Mesothelial cell of epicardium (in vitro differentiated cells): ENCODE measurements around the gene ACOT6. TPM values are rescaled to one million over a fixed set of nuclear protein-coding genes. Genes with fewer than 3 reads are reported as not detected.

Experiments used
- DNase-seq, 2 experiments: peaks; one replicate each; pipeline ENCODE4 v3.0.0; 2021; ENCODE audit warnings: low spot score in 2 of 2; ENCODE audit not compliant: unreplicated experiment in 2 of 2
- H3K27ac Mint-ChIP-seq: 2 replicates; pipeline ENCODE4 v1.8.0; 2021; ENCODE audit warnings: mixed read lengths
- H3K27me3 Mint-ChIP-seq: 2 replicates; pipeline ENCODE4 v1.8.0; 2021; ENCODE audit warnings: low read depth, mixed read lengths
- H3K36me3 Mint-ChIP-seq: 2 replicates; pipeline ENCODE4 v1.8.0; 2021; ENCODE audit warnings: mixed read lengths
- H3K4me1 Mint-ChIP-seq: 2 replicates; pipeline ENCODE4 v1.8.0; 2021; ENCODE audit warnings: mixed read lengths
- H3K4me3 Mint-ChIP-seq: 2 replicates; pipeline ENCODE4 v1.8.0; 2021; ENCODE audit warnings: mild to moderate bottlenecking, moderate library complexity, mixed read lengths
- H3K9me3 Mint-ChIP-seq: 2 replicates; pipeline ENCODE4 v1.8.0; 2021; ENCODE audit warnings: mixed read lengths
- CTCF ChIP-seq: fragments of 200-600 bp; sonication (generic); IDR thresholded peaks from one replicate; pipeline ENCODE4 v1.5.0; 2021; ENCODE audit warnings: antibody characterized with exemption; ENCODE audit not compliant: unreplicated experiment
- total RNA-seq: library from RNA; stranded (reverse); gene quantifications from 3 replicates; pipeline ENCODE4 v1.2.1, GENCODE V29; 2021

Gene ACOT6
- total RNA-seq, 1 donor from 2014 or later = not detected

DNA sequence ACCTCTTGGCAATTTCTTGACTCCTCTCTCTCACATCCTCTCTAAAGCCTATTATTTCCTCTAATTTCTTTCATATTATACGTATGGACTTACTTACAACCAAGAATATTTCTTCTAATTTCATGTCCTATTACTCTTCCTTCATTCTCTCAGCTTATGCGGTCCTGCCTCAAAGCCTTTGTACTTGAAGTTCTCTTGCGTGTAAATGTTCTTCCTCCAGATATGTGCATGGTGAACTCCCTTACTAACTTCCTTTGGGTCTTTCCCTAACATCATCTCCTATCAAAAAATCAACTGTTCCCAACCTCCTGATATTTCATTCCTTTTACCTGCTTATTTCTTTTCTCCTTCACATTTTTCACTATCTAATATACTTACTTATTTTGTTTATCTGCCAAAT lies 55.5 kb downstream of the ACOT6 start:
- H3K9me3 Mint-ChIP-seq = peaks cover under 1% of the 10 kb centered on the region
- H3K4me1 Mint-ChIP-seq = peaks cover 6% of the 10 kb centered on the region
- H3K27ac Mint-ChIP-seq = no peak overlapping the region
- H3K27me3 Mint-ChIP-seq = no peaks in the 10 kb centered on the region
- peaks cover 1% of the 10 kb centered on the region for H3K36me3 Mint-ChIP-seq
- DNase-seq = no peak
- TF ChIP-seq CTCF = no peak
- H3K4me3 Mint-ChIP-seq = no peak overlapping the region

Other genes starting within 250 kb of the ACOT6 start
- 85.8 to 89.8 TPM (median 88.0 TPM) in 3 replicates for gene NUMB, start 154.0 kb upstream of the ACOT6 start, total RNA-seq
- gene RIOX1, start 121.6 kb upstream of the ACOT6 start, total RNA-seq = 12.4 to 12.6 TPM (median 12.6 TPM) in 3 replicates
- gene ACOT1, start 75.4 kb upstream of the ACOT6 start, total RNA-seq = 6.0 to 7.4 TPM (median 7.2 TPM) in 3 replicates
- 1.0 to 2.0 TPM (median 1.2 TPM) in 3 replicates for gene HEATR4, start 53.6 kb upstream of the ACOT6 start, total RNA-seq
- 25.0 to 26.4 TPM (median 25.6 TPM) in 3 replicates for gene ACOT2, start 43.3 kb upstream of the ACOT6 start, total RNA-seq
- gene ACOT4, start 20.6 kb upstream of the ACOT6 start, total RNA-seq = 1.4 to 1.6 TPM (median 1.5 TPM) in 3 replicates
- 13.3 to 13.8 TPM (median 13.4 TPM) in 3 replicates for gene DNAL1, start 32.5 kb downstream of the ACOT6 start, total RNA-seq
- 46.4 to 48.6 TPM (median 47.7 TPM) in 3 replicates for gene PNMA1, start 101.9 kb downstream of the ACOT6 start, total RNA-seq
- gene PTGR2, start 239.3 kb downstream of the ACOT6 start, total RNA-seq = 12.4 to 14.5 TPM (median 14.0 TPM) in 3 replicates